GM13976 (cell line): ENCODE measurements around the gene SNCA.

ENCODE experiments used
- DNase-seq: peaks from one replicate; pipeline ENCODE4 v3.0.0; 2012; ENCODE audit warnings: low spot score
- CTCF ChIP-seq: IDR thresholded peaks from 2 replicates; pipeline ENCODE4 v1.5.1; 2012; ENCODE audit warnings: borderline replicate concordance, mild to moderate bottlenecking; ENCODE audit not compliant: insufficient read depth; ENCODE audit errors: extremely low read depth, missing control alignments, control extremely low read depth
- in situ Hi-C: fragments of 300-500 bp; cut with MboI; formaldehyde crosslinking; loops from one replicate; pipeline ENCODE4 v1.12.0; 2022; ENCODE audit warnings: low sequenced_read_pairs, mixed read lengths, inconsistent platforms; ENCODE audit not compliant: unreplicated experiment

SNCA gene

GRCh38 chr4:89712141-89712540 is 124.8 kb downstream of the SNCA start:
- DNase-seq: no peak
- TF ChIP-seq CTCF: no peak
- in situ Hi-C loops: no loop called here

DNA sequence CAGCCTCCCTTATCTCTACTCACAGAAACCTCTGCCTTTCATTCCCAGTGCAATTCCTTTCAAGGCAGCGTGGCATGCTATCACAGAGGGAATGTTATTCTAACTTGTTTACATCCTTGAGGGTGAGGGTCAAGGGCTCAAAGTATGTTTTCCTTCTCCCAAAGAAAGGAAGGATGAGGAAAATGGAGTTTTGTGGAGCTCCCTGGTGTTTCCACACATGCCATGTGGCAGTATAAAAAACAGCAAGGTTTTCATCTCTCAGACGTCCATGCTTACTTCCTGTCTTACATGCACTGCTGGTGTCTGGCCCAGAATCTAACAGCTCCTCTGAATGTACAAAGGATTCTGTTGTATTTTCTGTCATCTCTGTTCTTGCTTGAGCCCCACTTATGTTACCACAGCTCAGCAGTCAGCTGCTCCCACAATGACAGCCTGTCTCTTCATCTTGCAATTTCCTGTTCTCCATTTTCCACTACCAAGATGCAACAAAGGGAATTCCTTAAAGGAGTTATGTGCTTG is 128.0 kb downstream of the SNCA start:
- in situ Hi-C loops: no loop called here
- no peak for DNase-seq
- TF ChIP-seq CTCF: no peak

DNA sequence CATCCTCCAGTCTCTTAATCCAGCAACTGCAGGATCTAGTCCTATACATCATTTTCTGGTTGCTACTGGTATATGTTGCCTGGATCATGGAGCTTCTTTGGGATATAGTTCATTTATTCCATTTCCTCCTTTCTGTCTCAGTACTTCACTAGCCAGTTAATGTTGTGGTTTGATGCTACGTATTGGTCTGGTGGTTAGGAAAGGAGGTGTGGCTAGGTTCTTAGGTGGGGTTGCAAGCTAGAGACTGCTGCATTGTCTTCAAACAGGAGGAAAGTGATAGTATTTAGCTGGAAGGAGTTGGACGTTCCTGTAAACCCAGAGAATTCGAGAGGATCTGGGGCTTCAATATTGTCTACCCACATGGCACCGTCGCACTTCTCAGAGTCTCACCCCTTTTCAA is 129.5 kb downstream of the SNCA start:
- no peak for TF ChIP-seq CTCF
- DNase-seq: no peak
- in situ Hi-C loops: no loop called here

DNA sequence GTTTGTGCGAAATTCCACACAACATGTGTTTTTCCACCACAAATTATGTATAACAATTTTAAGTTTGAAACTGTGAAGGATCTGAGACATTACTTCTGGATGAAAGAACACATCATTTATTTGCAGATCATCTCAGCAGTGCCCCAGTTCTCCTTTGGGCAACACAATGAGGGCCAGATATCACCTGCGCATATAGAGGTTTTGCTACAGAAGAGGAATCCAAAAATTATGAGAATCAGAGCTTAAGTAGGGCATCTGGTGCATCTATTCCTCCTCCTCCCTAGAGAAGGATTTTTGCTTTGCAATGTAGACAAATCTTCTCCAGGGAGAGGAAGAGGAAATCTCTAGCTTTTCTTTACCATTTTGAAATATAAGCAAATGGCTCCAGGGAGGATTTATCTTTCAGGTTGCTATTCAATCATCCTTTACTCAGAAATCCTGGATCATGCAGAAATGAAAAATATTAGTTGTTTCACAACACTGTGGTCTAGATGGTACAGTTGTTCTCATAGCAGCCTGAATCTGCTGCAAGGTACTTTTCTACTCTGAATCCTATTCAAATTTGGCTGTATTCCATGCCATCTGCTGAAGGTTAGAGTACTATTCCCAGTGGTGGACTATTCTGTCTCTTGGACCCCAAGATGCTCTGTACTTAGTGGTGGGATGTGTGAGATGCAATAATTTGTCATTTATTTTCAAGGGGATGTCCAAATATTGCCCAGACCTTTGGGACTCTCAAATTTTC is 132.1 kb downstream of the SNCA start:
- no peak for TF ChIP-seq CTCF
- DNase-seq: no peak
- in situ Hi-C loops: no loop called here

DNA sequence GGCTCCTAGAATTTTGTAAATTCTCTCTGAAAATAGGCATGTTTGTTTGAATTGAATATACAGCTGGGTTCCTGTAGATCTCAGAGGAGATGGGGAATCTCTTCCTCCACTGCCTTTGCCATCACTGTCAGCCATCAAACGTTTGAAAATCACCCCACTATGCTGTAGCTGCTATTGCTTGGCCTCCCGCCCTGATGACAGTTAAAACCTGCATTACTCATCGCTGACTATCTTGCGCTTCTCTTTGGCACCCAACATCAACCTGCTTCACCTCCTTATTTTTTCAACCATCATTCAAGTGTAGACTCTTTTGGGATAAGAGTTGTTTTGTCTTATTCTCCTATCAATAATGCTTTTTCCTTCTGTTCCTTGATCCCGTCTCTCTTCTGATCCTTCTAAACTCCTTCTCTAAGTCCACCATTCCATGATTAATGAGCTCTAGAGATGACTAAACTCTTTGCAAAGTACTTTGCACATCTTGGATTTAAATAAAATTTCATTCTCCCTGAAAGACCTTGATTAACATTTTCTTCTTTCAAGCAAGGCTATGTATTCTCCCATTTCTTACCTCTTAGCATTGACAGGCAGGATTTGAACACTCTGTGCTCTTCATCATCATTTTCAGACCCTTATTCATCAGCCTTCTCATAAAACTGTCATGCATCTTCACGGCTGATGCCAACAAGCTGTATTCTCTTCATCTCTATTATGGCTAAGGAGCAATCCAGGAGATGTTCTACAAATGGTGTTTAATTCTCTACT is 133.0 kb downstream of the SNCA start:
- in situ Hi-C loops: no loop called here
- DNase-seq: no peak

GRCh38 chr4:89700766-89701423 is 136.1 kb downstream of the SNCA start:
- no peak for TF ChIP-seq CTCF
- in situ Hi-C loops: no loop called here
- DNase-seq: no peak

More for the DNA sequence above, 133.0 kb downstream of the SNCA start:
- no peak for TF ChIP-seq CTCF
